ENCODE data around the gene NUDT3. TPM values are rescaled to one million over a fixed set of nuclear protein-coding genes. Genes with fewer than 3 reads are reported as not detected.
A peak's percentile ranks its signal among the peaks of the same experiment; 100 is the strongest.

Gene NUDT3
- polyA plus RNA-seq, 2 of the 4 experiments (the other 2 are of a cell fraction) = 5.2 to 13.4 TPM

DNA sequence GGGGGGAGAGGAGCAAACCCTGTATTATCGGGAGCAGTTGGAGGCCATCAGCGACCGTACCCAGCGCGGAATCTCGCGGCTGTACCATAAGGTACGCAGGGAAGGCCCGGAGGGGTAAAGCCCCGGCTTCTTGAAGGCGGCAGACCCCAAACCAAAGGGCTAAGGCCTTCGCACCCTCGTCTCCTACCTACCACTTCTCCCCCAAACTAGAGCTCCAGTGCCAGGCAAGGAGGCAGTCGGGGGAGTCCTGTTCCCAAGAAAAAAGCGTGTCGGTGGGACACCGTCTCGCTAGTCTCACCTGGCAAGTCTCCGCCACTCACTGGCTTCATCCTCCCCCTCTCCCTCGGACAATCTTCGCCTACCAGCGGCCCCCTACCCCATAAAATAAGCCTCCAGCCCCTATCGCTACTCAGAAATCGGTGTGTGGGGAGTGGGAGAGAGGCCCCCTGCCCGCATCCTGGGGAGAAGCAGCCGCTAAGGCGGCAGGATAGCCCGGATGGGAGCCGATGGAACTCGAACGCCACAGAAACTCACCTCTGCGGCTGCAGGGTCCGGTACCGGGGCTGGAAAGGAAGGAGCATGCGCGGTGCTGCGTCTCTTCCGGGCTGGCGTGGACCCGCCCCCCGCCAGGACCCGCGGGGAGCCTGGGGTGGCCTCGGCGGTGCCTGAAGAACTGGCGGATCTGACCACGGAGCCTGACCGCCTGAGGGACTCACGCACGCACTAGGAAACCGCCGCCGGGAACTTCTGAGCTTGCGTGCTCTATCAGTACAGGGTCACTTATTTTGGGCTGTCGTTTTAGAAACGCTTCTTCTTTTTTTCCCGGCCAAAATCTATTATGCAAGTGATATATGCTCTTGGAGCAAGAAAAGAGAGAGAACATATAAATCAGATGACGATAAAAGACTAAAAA is 33.3 kb upstream of the NUDT3 start, which contains the start of gene RPS10:
RPS10 (minus strand) TSS at position 572 of the 913 bp plus-strand sequence. CDS start 848 bp downstream, outside the sequence.
- Histone ChIP-seq H3K4me1 (peaks cover 24% of the 10 kb centered on the region), H3K4me3 (peak within 1 kb of the TSS; percentile 97), H3K9me3 (no peaks in the 10 kb centered on the region), H3K27ac (peak within 1 kb of the TSS; percentile 92 to 94), H3K4me2 (peak within 1 kb of the TSS; percentile 84)
- 1% methylated on average over 43 of the region's 58 CpGs for WGBS (ENCODE audit: missing lambda C conversion rate)
- peak; percentile 83 to 90 for DNase-seq (ENCODE audit: low read depth in 1 of 2, low spot score in 1 of 2)
- FAIRE-seq = no peak
- ChIA-PET POLR2A (interaction anchor here (0.6 to 1.5 kb wide), 12 partner anchors 11 to 366 kb away, joined by 3 to 12 read pairs (median 3); partner anchors contain the start of genes BLTP3A, HMGA1 and NUDT3), CTCF (interaction anchor here (1.0 to 2.4 kb wide), 5 partner anchors 10 to 262 kb away, joined by 3 to 13 read pairs (median 7); no protein-coding TSS in a partner anchor)
- peak; percentile 92 to 98 for ATAC-seq
- TF ChIP-seq CBX8 (IDR thresholded peaks at IDR 0.05) (no peak), RFX5 (IDR thresholded peaks at IDR 0.05) (no peak), ATOH8 (CRISPR knock-in tag; IDR thresholded peaks at IDR 0.05; ENCODE audit: low read depth) (no peak), ZFP36 (IDR thresholded peaks at IDR 0.05; ENCODE audit: borderline replicate concordance, partially characterized antibody) (no peak), CEBPB (IDR thresholded peaks at IDR 0.05) (no peak), POLR2A (IDR thresholded peaks at IDR 0.05; ENCODE audit: low read length) (peak; percentile 83), CTCF (IDR thresholded peaks at IDR 0.05) (no peak), HOXB13 (CRISPR knock-in tag; IDR thresholded peaks at IDR 0.05; ENCODE audit: low read depth) (no peak), MAX (IDR thresholded peaks at IDR 0.05) (peak; percentile 83), PHF8 (IDR thresholded peaks at IDR 0.05; ENCODE audit: borderline replicate concordance, low read depth) (peak; percentile 53; the same call in 1 of the 2 replicates), FOSB (CRISPR knock-in tag; IDR thresholded peaks at IDR 0.05) (no peak), JUN (IDR thresholded peaks at IDR 0.05) (peak; percentile 68 to 87; a peak in 4 of 5 replicates), MYC (IDR thresholded peaks at IDR 0.05; ENCODE audit: borderline replicate concordance, low read length) (peak; percentile 40; the same call in 1 of the 2 replicates), POLR2AphosphoS2 (conservative IDR thresholded peaks at IDR 0.05; ENCODE audit: low read length) (no peak), EP300 (IDR thresholded peaks at IDR 0.05) (no peak)
- TF ChIP-seq, protein P1, sequence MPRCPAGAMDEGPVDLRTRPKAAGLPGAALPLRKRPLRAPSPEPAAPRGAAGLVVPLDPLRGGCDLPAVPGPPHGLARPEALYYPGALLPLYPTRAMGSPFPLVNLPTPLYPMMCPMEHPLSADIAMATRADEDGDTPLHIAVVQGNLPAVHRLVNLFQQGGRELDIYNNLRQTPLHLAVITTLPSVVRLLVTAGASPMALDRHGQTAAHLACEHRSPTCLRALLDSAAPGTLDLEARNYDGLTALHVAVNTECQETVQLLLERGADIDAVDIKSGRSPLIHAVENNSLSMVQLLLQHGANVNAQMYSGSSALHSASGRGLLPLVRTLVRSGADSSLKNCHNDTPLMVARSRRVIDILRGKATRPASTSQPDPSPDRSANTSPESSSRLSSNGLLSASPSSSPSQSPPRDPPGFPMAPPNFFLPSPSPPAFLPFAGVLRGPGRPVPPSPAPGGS (IDR thresholded peaks at IDR 0.05) = peak; percentile 83; the same call in 1 of the 3 replicates
- TF ChIP-seq, protein P2, sequence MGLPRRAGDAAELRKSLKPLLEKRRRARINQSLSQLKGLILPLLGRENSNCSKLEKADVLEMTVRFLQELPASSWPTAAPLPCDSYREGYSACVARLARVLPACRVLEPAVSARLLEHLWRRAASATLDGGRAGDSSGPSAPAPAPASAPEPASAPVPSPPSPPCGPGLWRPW (IDR thresholded peaks at IDR 0.05) = no peak

- ChIA-PET POLR2A (interaction anchor here (1.5 kb wide), 1 partner anchor 201 kb away, joined by 6 read pairs; no protein-coding TSS in a partner anchor), CTCF (interaction anchor here (1.0 to 2.4 kb wide), 2 partner anchors 10 to 181 kb away, joined by 3 to 13 read pairs; no protein-coding TSS in a partner anchor)
- peak overlapping the region; percentile 84 for H3K4me2 ChIP-seq
- FAIRE-seq (no peak), ATAC-seq (no peak), DNase-seq (ENCODE audit: low read depth in 1 of 2, low spot score in 1 of 2) (no peak)
- H3K27ac ChIP-seq = peak overlapping the region; percentile 92 to 94
- H3K4me3 ChIP-seq = peak overlapping the region; percentile 97
- peaks cover 25% of the 10 kb centered on the region for H3K4me1 ChIP-seq
- no peaks in the 10 kb centered on the region for H3K9me3 ChIP-seq
- 0% methylated on average over 6 of the region's 10 CpGs for WGBS (ENCODE audit: missing lambda C conversion rate)
- TF ChIP-seq ZC3H11A (IDR thresholded peaks at IDR 0.05) (no peak), RNF2 (IDR thresholded peaks at IDR 0.05; ENCODE audit: borderline replicate concordance, low read depth) (no peak), CHD2 (IDR thresholded peaks at IDR 0.05; ENCODE audit: low read length, partially characterized antibody) (no peak), TFCP2L1 (CRISPR knock-in tag; IDR thresholded peaks at IDR 0.05) (no peak), MAFK (IDR thresholded peaks at IDR 0.05; ENCODE audit: partially characterized antibody) (no peak), HOXA7 (CRISPR knock-in tag; IDR thresholded peaks at IDR 0.05) (no peak), MAX (IDR thresholded peaks at IDR 0.05) (no peak)
- TF ChIP-seq, protein P3, sequence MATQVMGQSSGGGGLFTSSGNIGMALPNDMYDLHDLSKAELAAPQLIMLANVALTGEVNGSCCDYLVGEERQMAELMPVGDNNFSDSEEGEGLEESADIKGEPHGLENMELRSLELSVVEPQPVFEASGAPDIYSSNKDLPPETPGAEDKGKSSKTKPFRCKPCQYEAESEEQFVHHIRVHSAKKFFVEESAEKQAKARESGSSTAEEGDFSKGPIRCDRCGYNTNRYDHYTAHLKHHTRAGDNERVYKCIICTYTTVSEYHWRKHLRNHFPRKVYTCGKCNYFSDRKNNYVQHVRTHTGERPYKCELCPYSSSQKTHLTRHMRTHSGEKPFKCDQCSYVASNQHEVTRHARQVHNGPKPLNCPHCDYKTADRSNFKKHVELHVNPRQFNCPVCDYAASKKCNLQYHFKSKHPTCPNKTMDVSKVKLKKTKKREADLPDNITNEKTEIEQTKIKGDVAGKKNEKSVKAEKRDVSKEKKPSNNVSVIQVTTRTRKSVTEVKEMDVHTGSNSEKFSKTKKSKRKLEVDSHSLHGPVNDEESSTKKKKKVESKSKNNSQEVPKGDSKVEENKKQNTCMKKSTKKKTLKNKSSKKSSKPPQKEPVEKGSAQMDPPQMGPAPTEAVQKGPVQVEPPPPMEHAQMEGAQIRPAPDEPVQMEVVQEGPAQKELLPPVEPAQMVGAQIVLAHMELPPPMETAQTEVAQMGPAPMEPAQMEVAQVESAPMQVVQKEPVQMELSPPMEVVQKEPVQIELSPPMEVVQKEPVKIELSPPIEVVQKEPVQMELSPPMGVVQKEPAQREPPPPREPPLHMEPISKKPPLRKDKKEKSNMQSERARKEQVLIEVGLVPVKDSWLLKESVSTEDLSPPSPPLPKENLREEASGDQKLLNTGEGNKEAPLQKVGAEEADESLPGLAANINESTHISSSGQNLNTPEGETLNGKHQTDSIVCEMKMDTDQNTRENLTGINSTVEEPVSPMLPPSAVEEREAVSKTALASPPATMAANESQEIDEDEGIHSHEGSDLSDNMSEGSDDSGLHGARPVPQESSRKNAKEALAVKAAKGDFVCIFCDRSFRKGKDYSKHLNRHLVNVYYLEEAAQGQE (IDR thresholded peaks at IDR 0.05) = no peak
- TF ChIP-seq, protein P4, sequence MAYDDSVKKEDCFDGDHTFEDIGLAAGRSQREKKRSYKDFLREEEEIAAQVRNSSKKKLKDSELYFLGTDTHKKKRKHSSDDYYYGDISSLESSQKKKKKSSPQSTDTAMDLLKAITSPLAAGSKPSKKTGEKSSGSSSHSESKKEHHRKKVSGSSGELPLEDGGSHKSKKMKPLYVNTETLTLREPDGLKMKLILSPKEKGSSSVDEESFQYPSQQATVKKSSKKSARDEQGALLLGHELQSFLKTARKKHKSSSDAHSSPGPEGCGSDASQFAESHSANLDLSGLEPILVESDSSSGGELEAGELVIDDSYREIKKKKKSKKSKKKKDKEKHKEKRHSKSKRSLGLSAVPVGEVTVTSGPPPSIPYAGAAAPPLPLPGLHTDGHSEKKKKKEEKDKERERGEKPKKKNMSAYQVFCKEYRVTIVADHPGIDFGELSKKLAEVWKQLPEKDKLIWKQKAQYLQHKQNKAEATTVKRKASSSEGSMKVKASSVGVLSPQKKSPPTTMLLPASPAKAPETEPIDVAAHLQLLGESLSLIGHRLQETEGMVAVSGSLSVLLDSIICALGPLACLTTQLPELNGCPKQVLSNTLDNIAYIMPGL (CRISPR knock-in tag; IDR thresholded peaks at IDR 0.05; ENCODE audit: borderline replicate concordance) = no peak
Measured at GRCh38 chr6:34425132-34425497, 32.6 kb upstream of the NUDT3 start.

Measured in A549 (cell line).